ENCODE measurements around the gene EPB41L4A.

- TF ChIP-seq POLR2A (IDR thresholded peaks at IDR 0.05) (no peak), POLR2AphosphoS5 (IDR thresholded peaks at IDR 0.05; ENCODE audit: insufficient read depth in 1 of 2, low read depth in 1 of 2) (no peak)
These were observed 229.7 kb downstream of the EPB41L4A start for GRCh38 chr5:112189391-112189790.
